Measurements from ENCODE around the gene CHODL.

Gene CHODL, protein sequence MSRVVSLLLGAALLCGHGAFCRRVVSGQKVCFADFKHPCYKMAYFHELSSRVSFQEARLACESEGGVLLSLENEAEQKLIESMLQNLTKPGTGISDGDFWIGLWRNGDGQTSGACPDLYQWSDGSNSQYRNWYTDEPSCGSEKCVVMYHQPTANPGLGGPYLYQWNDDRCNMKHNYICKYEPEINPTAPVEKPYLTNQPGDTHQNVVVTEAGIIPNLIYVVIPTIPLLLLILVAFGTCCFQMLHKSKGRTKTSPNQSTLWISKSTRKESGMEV

GRCh38 chr21:18244671-18245463 is at the start of gene CHODL:
TSS of gene CHODL (plus strand) at chr21:18244833. CDS start at chr21:18245224, 391 bp downstream.
- H3K27me3 ChIP-seq (ENCODE audit: control insufficient read depth, insufficient read depth, low read length), result peaks cover 48% of the 10 kb centered on the region
- H3K27ac ChIP-seq (ENCODE audit: low read depth, low read length), result no peak within 1 kb of the TSS
- no peaks in the 10 kb centered on the region for H3K9me3 ChIP-seq (ENCODE audit: control insufficient read depth, insufficient read depth, low read length)
- no peaks in the 10 kb centered on the region; the same call in 1 of the 2 replicates for H3K4me1 ChIP-seq (ENCODE audit: control insufficient read depth, insufficient read depth, low read length)
- 0 out of 2 replicates have a peak within 1 kb of the TSS, but pooled peaks have one; percentile 42 for H3K9ac ChIP-seq (ENCODE audit: low read depth, low read length)
- no peaks in the 10 kb centered on the region for H3K36me3 ChIP-seq (ENCODE audit: control insufficient read depth, insufficient read depth, low read length)
- peak within 1 kb of the TSS; percentile 60 for H3K4me3 ChIP-seq (ENCODE audit: low read depth, low read length)

- no peaks in the 10 kb centered on the region for H3K36me3 ChIP-seq (ENCODE audit: control insufficient read depth, insufficient read depth, low read length)
- H3K4me1 ChIP-seq (ENCODE audit: control insufficient read depth, insufficient read depth, low read length), result no peaks in the 10 kb centered on the region
- no peak overlapping the region for H3K27ac ChIP-seq (ENCODE audit: low read depth, low read length)
- no peak overlapping the region for H3K9ac ChIP-seq (ENCODE audit: low read depth, low read length)
- H3K9me3 ChIP-seq (ENCODE audit: control insufficient read depth, insufficient read depth, low read length), result no peaks in the 10 kb centered on the region
- no peak overlapping the region for H3K4me3 ChIP-seq (ENCODE audit: low read depth, low read length)
- no peaks in the 10 kb centered on the region for H3K27me3 ChIP-seq (ENCODE audit: control insufficient read depth, insufficient read depth, low read length)
These were observed 39.7 kb upstream of the CHODL start for GRCh38 chr21:18204931-18205330.

DNA sequence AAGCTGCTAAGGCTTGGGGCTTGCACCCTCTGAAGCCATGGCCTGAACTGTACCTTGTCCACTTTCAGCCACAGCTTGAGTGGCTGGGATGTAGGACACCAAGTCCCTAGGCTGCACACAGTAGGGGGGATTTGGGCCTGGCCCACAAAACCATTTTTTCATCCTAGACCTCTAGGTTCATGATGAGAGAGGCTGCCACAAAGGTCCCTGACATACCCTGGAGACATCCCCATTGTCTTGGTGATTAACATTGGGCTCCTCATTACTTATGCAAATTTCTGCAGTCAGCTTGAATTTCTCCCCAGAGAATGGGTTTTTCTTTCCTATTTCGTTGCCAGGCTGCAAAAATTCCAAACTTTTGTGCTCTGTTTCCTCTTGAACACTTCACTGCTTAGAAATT is 26.3 kb upstream of the CHODL start:
- Histone ChIP-seq H3K9ac (ENCODE audit: low read depth, low read length) (no peak overlapping the region), H3K27ac (ENCODE audit: low read depth, low read length) (peak overlapping the region; percentile 57), H3K36me3 (ENCODE audit: control insufficient read depth, insufficient read depth, low read length) (no peaks in the 10 kb centered on the region), H3K4me1 (ENCODE audit: control insufficient read depth, insufficient read depth, low read length) (no peaks in the 10 kb centered on the region), H3K9me3 (ENCODE audit: control insufficient read depth, insufficient read depth, low read length) (peaks cover 18% of the 10 kb centered on the region), H3K4me3 (ENCODE audit: low read depth, low read length) (no peak overlapping the region), H3K27me3 (ENCODE audit: control insufficient read depth, insufficient read depth, low read length) (no peaks in the 10 kb centered on the region)

GRCh38 chr21:18220498-18220897 is 24.1 kb upstream of the CHODL start:
- Histone ChIP-seq H3K9me3 (ENCODE audit: control insufficient read depth, insufficient read depth, low read length) (peaks cover 18% of the 10 kb centered on the region), H3K9ac (ENCODE audit: low read depth, low read length) (no peak overlapping the region), H3K4me1 (ENCODE audit: control insufficient read depth, insufficient read depth, low read length) (no peaks in the 10 kb centered on the region), H3K27ac (ENCODE audit: low read depth, low read length) (no peak overlapping the region), H3K36me3 (ENCODE audit: control insufficient read depth, insufficient read depth, low read length) (no peaks in the 10 kb centered on the region), H3K27me3 (ENCODE audit: control insufficient read depth, insufficient read depth, low read length) (no peaks in the 10 kb centered on the region), H3K4me3 (ENCODE audit: low read depth, low read length) (no peak overlapping the region)

- no peak overlapping the region for H3K9ac ChIP-seq (ENCODE audit: low read depth, low read length)
- no peaks in the 10 kb centered on the region for H3K36me3 ChIP-seq (ENCODE audit: control insufficient read depth, insufficient read depth, low read length)
- no peaks in the 10 kb centered on the region for H3K27me3 ChIP-seq (ENCODE audit: control insufficient read depth, insufficient read depth, low read length)
- H3K9me3 ChIP-seq (ENCODE audit: control insufficient read depth, insufficient read depth, low read length), result peaks cover 18% of the 10 kb centered on the region
- no peak overlapping the region for H3K27ac ChIP-seq (ENCODE audit: low read depth, low read length)
- no peaks in the 10 kb centered on the region for H3K4me1 ChIP-seq (ENCODE audit: control insufficient read depth, insufficient read depth, low read length)
- H3K4me3 ChIP-seq (ENCODE audit: low read depth, low read length), result no peak overlapping the region
These were observed 22.3 kb upstream of the CHODL start for GRCh38 chr21:18222346-18222745.

DNA sequence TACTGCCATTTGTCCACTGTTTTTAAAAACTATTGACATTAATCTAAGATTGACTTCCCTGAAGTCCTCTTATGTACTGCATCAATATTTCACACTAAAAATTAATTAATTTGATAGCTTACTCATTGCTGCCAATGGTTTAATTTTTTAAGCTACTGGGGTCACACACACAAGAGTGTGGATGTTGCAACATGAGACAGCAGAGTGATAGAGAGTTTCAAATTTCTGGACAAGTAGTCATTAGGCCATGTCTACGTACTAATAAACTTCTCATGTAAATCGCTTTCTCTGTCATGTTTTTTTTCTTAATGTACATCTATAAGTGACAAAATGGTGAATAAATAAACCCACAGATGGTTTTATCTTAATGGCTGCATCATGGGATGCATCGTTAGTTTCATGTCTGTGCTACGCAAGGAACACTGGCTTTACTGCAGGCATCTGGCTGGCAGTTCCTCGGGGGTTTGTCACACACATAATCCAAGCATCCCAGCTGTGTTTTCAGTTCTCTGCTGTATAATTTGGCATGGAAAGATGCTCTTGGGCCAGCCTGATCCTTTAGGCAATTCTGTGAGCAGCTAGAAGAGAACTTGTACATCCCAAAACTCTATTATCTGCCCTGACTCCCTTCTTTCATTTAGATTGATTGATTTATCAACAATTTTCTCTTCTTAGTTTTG is 16.4 kb upstream of the CHODL start:
- no peaks in the 10 kb centered on the region for H3K27me3 ChIP-seq (ENCODE audit: control insufficient read depth, insufficient read depth, low read length)
- H3K9me3 ChIP-seq (ENCODE audit: control insufficient read depth, insufficient read depth, low read length), result no peaks in the 10 kb centered on the region
- no peak overlapping the region for H3K9ac ChIP-seq (ENCODE audit: low read depth, low read length)
- H3K4me1 ChIP-seq (ENCODE audit: control insufficient read depth, insufficient read depth, low read length), result no peaks in the 10 kb centered on the region
- H3K4me3 ChIP-seq (ENCODE audit: low read depth, low read length), result no peak overlapping the region
- H3K27ac ChIP-seq (ENCODE audit: low read depth, low read length), result no peak overlapping the region
- no peaks in the 10 kb centered on the region for H3K36me3 ChIP-seq (ENCODE audit: control insufficient read depth, insufficient read depth, low read length)

DNA sequence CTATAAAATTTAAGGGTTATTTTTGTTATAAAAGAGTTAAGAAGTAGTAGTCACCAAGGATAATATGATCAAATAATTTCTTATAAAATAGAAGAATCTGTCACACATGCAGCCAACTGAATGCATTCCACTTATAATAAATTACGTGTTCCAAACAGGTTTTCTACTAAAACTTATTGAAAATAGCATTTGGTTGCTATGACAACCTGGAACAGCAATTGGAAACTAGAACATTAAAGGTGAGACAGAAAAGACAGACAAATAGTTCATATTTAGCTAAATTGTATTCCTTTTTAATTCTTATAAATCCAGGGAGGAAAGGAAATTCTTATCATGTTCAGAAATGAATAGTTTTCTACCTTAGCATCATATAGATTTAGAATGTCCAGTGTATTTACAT is 9.1 kb upstream of the CHODL start:
- H3K9ac ChIP-seq (ENCODE audit: low read depth, low read length), result no peak overlapping the region
- no peaks in the 10 kb centered on the region for H3K9me3 ChIP-seq (ENCODE audit: control insufficient read depth, insufficient read depth, low read length)
- H3K27ac ChIP-seq (ENCODE audit: low read depth, low read length), result no peak overlapping the region
- H3K36me3 ChIP-seq (ENCODE audit: control insufficient read depth, insufficient read depth, low read length), result no peaks in the 10 kb centered on the region
- no peaks in the 10 kb centered on the region for H3K27me3 ChIP-seq (ENCODE audit: control insufficient read depth, insufficient read depth, low read length)
- no peak overlapping the region for H3K4me3 ChIP-seq (ENCODE audit: low read depth, low read length)
- no peaks in the 10 kb centered on the region for H3K4me1 ChIP-seq (ENCODE audit: control insufficient read depth, insufficient read depth, low read length)

DNA sequence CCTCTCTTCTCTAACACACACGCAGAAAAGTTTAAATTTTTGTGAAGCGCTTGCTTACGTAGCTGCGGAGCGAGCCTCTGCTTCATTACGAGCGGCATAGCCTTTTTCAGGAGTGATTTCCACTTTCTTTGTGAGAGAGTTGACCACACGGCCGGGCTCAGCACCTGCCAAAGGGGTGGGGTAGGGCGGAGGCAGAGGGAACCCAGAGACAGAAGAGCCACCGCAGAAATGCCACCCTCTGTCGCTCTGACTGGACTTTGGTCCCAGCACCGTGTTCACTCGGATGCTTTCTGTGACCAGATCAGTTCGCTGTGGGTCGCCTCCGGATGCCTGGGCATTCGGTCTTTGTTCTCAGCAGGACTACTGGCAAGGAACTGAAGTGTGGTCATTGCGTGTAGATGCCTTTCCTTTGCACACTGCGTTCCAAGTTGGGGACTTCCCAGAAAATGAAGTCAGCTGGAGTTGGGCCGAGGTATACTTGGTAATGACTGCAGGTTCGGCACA is 883 bp downstream of the CHODL start:
- Histone ChIP-seq H3K36me3 (ENCODE audit: control insufficient read depth, insufficient read depth, low read length) (no peaks in the 10 kb centered on the region), H3K4me1 (ENCODE audit: control insufficient read depth, insufficient read depth, low read length) (no peaks in the 10 kb centered on the region; the same call in 1 of the 2 replicates), H3K9ac (ENCODE audit: low read depth, low read length) (0 out of 2 replicates have a peak overlapping the region, but pooled peaks have one; percentile 42), H3K9me3 (ENCODE audit: control insufficient read depth, insufficient read depth, low read length) (no peaks in the 10 kb centered on the region), H3K27me3 (ENCODE audit: control insufficient read depth, insufficient read depth, low read length) (peaks cover 48% of the 10 kb centered on the region), H3K4me3 (ENCODE audit: low read depth, low read length) (peak overlapping the region; percentile 60), H3K27ac (ENCODE audit: low read depth, low read length) (no peak overlapping the region)

- Histone ChIP-seq H3K4me1 (ENCODE audit: control insufficient read depth, insufficient read depth, low read length) (no peaks in the 10 kb centered on the region; the same call in 1 of the 2 replicates), H3K4me3 (ENCODE audit: low read depth, low read length) (no peak overlapping the region), H3K9me3 (ENCODE audit: control insufficient read depth, insufficient read depth, low read length) (no peaks in the 10 kb centered on the region), H3K27me3 (ENCODE audit: control insufficient read depth, insufficient read depth, low read length) (peaks cover 39% of the 10 kb centered on the region), H3K27ac (ENCODE audit: low read depth, low read length) (no peak overlapping the region), H3K36me3 (ENCODE audit: control insufficient read depth, insufficient read depth, low read length) (no peaks in the 10 kb centered on the region), H3K9ac (ENCODE audit: low read depth, low read length) (no peak overlapping the region)
These were observed 3.5 kb downstream of the CHODL start for GRCh38 chr21:18248171-18248570.

DNA sequence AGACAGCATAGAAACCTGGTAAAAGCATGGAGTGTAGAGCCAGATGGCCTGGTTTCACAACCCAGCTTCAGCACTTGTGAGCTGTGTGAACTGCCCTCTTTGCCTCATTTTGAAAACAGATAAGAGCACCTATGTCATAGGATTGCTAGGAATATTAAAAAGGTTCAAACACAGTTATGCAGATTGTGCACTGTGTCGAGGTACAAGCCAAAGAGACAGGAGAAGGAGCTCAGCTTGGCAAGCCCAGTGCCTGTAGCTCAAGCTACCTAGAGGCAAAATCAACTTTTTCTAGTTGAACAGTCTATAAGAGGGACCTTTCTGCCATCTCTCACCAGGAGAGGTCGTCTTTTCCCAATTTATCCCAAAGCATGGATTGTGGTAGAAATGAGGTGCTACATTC is 5.0 kb downstream of the CHODL start:
- no peak overlapping the region for H3K9ac ChIP-seq (ENCODE audit: low read depth, low read length)
- no peaks in the 10 kb centered on the region for H3K4me1 ChIP-seq (ENCODE audit: control insufficient read depth, insufficient read depth, low read length)
- peaks cover 24% of the 10 kb centered on the region for H3K27me3 ChIP-seq (ENCODE audit: control insufficient read depth, insufficient read depth, low read length)
- H3K36me3 ChIP-seq (ENCODE audit: control insufficient read depth, insufficient read depth, low read length), result no peaks in the 10 kb centered on the region
- H3K9me3 ChIP-seq (ENCODE audit: control insufficient read depth, insufficient read depth, low read length), result no peaks in the 10 kb centered on the region
- H3K27ac ChIP-seq (ENCODE audit: low read depth, low read length), result no peak overlapping the region
- H3K4me3 ChIP-seq (ENCODE audit: low read depth, low read length), result no peak overlapping the region
